Measurements from ENCODE around the gene RBMX.

Gene RBMX

DNA sequence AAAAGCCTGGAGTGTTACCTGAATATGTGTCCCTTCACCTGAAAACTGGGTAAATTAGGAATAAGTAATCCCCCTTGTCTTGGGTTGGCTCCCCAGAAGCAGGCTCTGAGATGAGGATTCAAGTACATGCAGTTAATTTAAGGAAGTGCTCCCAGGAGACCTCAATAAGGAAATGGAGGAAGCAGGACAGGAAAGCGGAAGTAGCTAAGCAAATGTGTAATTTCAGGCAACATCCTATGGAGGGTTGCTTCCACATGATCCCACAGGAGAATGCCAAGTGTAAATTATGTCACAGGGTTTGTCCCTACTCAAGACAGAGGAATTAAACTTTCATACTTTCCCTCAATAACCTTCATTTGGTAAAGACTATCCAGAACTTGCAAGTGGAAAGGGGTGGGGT is 51.7 kb downstream of the RBMX start:
- DNase-seq = no peak

DNA sequence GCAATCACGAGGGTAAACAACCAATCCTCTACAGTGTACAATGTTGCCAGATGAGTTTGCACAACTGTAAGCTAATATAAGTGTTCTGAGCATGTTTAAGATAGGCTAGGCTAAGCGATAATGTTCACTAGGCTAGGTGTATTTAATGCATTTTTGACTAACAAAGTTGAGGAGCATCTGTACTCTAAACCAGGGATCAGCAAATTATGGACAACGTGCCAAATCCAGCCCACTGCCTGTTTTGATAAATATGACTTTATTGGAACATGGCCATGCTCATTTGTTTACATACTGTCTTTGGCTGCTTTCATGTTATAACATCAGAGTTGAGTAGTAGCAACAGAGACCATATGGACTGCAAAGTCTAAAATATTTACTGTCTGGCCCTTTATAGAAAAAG is 53.5 kb downstream of the RBMX start:
- DNase-seq = no peak

DNA sequence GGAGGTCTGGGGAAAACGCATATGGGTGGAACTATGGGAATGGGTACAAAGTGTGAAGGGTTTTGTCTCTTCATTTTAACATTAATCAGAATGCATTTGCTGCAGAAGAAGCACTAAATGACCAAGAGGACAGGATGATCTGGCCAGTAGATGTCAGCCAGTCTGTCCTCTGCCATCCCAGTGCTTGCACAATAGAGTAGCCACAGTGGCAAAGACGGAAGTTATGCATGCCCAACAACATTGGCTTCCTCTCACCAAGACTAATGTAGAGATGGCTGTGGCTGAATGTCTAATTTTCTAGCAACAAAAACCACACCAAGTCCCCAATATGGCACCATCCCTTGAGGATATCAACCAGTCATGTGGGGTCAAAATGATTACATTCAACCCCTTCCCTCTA is 54.8 kb downstream of the RBMX start:
- DNase-seq = no peak
